ENCODE results near the gene DCAF17.
A peak's percentile ranks its signal among the peaks of the same experiment; 100 is the strongest.

DCAF17 gene, protein sequence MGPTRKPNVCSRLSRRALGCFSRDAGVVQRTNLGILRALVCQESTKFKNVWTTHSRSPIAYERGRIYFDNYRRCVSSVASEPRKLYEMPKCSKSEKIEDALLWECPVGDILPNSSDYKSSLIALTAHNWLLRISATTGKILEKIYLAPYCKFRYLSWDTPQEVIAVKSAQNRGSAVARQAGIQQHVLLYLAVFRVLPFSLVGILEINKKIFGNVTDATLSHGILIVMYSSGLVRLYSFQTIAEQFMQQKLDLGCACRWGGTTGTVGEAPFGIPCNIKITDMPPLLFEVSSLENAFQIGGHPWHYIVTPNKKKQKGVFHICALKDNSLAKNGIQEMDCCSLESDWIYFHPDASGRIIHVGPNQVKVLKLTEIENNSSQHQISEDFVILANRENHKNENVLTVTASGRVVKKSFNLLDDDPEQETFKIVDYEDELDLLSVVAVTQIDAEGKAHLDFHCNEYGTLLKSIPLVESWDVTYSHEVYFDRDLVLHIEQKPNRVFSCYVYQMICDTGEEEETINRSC

DNA sequence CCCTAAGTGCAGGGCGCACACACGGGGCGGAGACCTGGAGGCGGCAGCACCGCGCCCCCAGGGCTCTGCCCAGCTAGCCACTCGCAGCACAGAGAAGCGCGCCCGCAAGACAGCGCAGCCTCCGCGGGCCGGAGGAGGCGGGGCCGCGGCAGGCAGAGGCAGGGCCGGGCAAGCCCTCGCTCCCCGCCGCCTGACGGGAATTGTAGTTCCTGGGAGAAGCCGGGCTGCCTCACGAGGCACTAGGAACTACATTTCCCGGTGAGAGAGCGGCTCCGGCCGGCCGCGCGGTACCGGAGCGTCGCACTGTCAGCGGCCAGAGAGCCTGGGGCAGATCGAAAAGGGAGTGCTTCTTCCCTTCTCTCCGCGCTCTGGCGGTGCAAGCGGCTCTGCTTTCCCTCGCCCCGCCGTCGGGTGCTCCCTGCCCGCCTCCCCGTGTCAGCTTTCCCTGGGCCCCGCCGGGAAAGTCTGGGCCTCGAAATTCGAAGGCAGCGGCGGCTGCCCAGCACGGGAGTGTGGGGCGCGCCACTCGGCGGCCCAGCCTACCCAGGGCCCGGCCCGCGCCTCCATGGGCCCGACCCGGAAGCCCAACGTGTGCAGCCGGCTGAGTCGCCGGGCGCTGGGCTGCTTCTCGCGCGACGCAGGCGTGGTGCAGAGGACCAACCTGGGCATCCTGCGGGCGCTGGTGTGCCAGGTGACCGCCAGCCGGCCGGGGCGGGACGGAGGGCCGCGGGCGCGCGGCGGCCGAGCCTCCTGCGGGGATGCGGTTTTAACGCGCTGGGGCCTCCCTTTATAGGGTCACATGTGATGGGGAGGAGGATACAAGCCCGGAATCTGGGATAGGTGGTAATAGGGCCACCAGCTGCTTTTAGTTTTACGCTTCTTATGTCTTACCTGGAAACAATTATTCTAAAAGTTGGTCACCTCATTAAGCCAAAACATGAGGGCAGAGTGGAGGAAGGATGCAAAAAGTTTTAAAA is at the start of gene DCAF17:
Gene DCAF17 (plus strand): TSS at position 214 of the 977 bp plus-strand sequence. CDS start 352 bp downstream, at position 566.
- peak; percentile 95 for DNase-seq

- no peak for DNase-seq
These were observed 47.4 kb upstream of the DCAF17 start for GRCh38 chr2:171386627-171387026.

DNA sequence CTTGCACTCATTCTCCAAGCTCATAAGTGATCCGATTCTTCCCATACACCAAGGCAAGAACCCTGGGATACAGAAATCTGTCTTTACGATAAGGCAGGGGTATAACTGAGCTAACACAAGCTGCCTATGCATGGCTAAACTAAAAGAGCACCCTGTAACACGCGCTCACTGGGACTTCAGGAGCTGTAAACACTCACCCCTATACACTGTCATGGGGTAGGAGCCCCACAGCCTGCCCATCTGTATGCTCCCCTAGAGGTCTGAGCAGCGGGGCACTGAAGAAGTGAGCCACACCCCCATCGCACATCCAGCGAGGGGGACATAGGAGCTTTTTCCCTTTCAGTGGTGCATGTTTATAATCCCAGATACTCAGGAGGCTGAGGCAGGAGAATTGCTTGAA is 47.0 kb upstream of the DCAF17 start:
- no peak for DNase-seq

GRCh38 chr2:171389325-171389724 is 44.7 kb upstream of the DCAF17 start:
- no peak for DNase-seq

- no peak for DNase-seq
These were observed 44.2 kb upstream of the DCAF17 start for GRCh38 chr2:171389780-171390179.

DNA sequence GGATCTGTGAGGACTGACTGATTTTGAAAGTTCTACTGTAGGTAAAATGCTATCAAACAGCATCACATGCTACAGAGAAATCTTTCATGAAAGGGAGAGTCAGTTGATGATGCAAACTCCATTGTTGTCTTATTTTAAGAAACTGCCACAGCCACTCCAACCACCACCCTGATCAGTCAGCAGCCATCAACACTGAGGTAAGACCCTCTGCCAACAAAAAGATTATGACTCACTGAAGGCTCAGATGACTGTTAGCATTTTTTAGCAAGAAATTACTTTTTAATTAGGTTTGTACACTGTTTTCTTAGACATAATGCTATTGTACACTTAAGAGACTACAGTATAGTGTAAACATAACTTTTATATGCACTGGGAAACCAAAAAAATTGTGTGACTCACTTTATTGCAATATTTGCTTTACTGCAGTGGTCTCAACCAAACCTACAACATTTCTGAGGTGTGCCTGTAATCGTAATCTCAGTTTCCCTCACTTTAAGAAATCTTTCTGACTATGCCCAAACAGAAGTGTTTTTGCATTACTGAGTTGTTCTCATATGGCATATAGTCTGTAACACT is 43.0 kb upstream of the DCAF17 start:
- DNase-seq, result peak; percentile 72

DNA sequence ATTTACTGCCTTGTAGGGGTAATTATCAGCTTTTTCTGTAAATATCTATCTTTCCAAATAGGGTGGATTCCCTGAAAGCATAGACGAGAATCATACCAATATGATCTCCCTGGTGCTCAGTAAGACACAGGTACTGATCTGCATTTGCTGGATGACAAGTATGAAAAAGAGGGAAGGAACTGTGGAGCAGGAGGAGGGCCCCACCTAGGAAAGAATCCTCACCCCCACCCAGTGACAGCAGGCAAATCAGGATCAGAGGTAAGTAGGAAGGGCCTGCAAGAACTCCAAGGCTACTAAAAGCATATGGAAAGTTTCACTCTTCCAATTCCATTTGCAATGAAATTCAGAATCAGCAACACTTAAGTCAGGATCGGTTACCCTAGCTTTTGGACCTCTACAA is 42.5 kb upstream of the DCAF17 start:
- DNase-seq, result no peak

DNA sequence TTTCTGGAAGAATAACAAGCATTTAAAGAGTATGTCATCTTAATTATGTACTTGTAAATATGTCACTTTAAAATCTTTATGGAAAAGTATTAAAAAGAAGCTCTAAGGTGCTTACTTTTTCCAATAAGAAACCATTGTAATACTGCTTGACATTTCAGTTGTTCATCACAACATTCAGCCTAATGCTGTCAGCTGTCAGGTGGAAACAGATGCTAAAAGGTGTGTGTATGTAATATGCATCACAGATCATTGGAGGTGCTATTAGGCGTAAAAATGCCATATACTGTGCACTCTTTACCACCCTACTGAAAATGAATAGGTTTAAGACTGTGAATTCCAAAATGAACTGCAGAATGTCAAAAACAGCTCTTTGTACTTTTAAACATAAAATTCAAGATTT is 40.5 kb upstream of the DCAF17 start:
- no peak for DNase-seq

- no peak for DNase-seq
These were observed 39.8 kb upstream of the DCAF17 start for GRCh38 chr2:171394164-171394740.

GRCh38 chr2:171399292-171399691 is 34.7 kb upstream of the DCAF17 start:
- DNase-seq, result no peak

- DNase-seq, result no peak
These were observed 33.6 kb upstream of the DCAF17 start for GRCh38 chr2:171400395-171400794.

DNA sequence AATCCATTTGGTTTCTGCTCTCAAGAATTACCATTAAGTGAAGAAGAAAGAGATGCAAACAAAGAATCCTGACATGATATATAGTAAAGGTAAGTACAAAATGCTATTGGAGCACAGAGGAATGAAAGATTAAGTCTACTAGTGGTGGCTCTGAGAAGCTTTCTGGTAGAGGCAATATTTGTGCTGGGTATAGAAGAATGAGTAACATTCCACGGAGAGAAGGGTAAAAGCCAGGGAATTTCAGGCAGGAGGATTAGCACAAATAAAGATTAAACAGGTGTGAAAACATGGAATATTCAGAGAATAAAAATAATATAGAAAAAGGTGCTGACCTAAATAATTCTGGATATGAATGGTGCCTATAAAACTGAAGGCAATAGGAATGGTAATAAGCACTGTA is 32.1 kb upstream of the DCAF17 start:
- DNase-seq, result no peak

DNA sequence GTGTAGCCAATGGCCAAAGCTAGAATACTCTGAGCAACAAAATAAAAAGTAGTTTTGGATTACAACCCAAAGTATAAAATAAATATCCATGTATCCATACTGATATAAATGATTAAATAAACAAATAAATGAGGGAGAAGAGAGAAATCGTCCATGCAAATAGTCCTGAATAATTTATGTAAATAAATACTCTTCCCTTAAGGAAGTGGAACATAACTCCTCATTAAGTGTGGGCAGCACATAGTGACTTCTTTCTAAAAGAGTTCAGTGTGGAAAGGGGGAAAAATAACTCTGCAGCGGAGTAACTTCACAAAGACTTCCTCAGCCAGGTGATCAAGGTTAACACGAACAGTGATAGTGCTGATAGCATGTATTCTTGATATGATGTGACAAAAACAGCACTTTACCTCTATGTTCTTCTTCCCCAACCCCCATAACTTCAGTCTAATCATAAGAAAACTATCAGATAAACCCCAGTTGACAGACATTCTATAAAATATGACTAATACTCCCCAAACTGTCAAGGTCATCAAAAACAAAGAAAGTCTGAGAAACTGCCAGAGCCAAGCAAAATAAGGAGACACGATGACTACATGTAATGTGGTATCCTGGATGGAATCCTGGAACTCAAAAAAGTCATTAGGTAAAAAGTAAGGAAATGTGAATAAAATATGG is 31.0 kb upstream of the DCAF17 start:
- DNase-seq, result peak; percentile 64

DNA sequence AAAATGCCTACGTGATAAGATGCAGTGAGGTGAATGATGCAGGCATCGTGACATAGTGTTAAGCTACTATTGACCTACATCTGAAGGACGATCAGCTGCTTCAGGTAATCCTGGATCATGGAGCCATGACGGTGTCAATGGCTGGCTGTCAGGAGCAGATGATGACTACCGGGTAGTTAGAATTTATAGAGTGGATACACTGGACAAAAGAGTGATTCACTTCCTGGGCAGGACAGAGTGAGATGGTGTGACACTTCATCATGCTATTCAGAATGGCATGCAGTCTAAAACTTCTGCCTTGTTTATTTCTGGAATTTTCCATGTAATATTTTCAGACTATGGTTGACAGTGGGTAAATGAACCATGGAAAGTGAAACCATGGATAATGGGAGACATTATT is 29.8 kb upstream of the DCAF17 start:
- peak; percentile 85 for DNase-seq

DNA sequence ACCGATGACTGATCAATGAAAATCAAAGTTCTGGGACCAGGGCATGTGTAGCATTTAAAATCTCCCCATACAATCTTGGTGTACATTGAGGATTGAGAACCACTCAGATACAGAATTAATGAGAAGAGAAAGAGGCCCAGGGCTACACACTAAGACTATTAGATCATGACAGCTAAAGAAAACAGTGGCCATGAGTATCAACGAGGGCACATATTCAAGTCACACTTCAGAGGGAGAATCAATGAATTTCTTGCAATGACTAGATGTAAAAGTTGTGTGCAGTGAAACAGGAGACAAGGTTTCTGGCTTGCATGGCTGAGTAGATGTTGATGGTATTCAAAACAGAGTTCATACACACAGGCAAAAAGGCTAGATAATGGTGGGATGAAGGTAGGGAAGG is 29.3 kb upstream of the DCAF17 start:
- no peak for DNase-seq

DNA sequence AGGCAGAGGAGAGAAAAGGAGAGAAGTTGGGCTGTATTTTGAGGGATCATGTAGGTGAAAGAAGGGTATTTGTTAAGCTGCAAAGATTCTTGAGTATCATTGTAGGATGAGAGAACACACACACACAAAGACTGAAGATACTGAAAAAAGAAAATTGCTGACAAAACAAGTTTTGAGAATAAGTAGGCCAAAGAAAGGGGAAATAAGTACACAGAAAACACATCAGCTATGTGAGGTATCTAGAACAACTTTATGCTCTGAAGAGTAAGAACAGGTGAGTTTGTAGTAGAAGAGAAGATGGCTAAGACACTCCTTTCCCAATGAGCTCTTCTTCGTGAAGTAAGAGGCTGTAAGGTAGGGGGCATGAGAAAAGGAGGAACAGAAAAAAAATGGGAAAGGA is 28.5 kb upstream of the DCAF17 start:
- no peak for DNase-seq

GRCh38 chr2:171406044-171406443 is 28.0 kb upstream of the DCAF17 start:
- DNase-seq, result no peak

DNA sequence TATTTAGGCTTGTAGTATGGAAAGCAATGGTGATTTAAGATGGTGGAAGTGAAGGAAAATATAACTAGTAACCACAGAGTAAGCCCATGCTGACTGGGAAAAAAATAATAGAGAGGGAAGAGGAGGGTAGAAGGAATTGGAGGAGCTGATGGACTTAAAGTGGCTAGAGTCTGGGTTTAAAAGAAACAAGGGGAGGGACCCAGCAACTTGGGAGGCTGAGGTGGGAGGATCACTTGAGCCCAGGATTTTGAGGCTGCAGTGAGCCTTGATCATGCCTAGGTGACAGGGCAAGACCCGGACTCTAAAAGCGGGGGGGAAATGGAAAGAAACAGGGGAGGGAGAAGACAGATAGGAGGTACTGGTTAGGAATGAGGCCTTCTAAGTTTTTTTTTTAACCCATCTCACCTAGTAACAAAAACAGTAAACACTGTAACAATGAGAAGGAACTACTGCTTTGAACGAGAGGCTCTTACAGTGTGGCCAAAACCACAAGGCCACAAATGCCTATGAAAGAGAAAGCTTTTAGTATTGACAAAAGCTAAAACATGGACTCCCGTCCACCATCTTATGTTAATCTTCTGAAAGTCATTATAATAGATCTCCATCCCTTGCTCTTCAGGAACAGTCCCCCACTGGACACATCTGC is 26.9 kb upstream of the DCAF17 start:
- no peak for DNase-seq

DNA sequence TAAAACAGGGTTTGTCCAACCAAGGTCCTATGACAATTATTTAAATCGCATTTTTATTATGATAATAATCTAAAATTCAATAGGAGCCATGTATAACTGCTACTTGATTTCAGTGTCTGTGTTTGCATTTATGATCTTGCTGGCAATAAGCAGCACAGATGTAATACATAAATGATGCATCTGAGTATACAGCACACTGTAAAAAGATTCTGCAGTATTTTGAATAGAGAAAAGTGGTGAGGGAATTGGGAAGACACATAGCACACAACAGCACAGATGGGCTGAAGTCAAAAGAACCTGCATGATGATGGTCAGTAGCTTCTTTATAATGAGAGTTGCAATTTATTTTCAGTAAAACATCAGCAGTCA is 26.4 kb upstream of the DCAF17 start:
- DNase-seq, result no peak

DNA sequence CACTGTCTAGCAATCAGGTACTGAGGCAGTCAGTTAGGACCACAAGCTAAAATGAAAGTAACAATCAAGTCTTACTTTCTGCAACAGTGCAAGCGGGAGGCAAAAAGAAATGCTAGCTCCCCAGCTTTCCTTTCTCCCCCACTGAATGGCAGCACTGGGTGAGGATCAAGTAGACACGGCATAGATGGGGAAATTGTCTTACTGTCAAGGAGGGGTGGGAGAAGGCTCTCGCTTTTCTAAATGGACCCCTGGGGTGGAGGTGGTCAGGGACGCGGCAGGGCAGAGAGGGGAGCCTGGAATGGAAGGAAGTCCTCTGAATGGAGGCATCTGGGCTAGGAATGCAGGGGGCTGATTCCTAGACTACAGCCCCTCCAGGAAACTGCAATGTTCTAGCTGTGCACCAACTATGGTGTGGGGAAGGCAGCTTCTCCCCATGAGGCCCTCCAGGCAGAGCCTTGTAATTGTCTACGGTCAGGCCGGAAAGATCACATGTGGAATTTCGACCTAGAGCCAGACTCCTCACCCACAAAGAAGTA is 24.5 kb upstream of the DCAF17 start:
- DNase-seq, result no peak

GRCh38 chr2:171410101-171410500 is 23.9 kb upstream of the DCAF17 start:
- peak; percentile 71 for DNase-seq

DNA sequence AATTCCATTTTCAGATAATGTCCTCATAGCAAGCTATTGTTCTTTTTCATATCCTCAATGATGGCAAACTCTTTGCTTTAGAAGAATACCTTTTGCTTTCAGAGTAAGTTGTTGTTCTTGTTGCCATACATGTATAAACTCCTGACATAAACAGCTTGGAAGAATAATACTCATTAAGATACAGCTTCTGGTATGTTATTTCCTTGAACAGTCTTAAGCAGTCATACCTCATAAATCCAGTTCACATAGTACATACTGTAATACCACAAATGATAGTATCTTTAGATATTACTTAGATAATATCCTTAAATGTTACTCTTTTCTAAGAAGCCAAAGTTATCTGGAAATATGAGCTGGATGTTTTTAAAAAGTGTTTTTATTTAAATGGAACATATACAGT is 23.4 kb upstream of the DCAF17 start:
- peak; percentile 20 for DNase-seq
